GM12878 (cell line): ENCODE results near the gene DST. TPM values are rescaled to one million over a fixed set of nuclear protein-coding genes. Genes with fewer than 3 reads are reported as not detected.

ENCODE experiments used
- ATAC-seq: fragments of 200-7000 bp; cut with Tn5 transposase; 3 replicates; pipeline ENCODE4 v1.9.1; 2020; ENCODE audit warnings: mild to moderate bottlenecking, moderate library complexity
- BruUV-seq: library from RNA; stranded (reverse); fragments of 400-500 nt; replicated peaks from 2 replicates; lab custom pipeline; 2021; lab: Mats Ljungman, UMichigan
- CTCF ChIA-PET: fragments of 300-600 bp; sonication (Branson Sonifier 250); formaldehyde crosslinking; extraction: SDS; loops from one replicate; lab custom pipeline; 2021; ENCODE audit warnings: inconsistent platforms; lab: Yijun Ruan, JAX
- POLR2A ChIA-PET: fragments of 350-600 bp; formaldehyde crosslinking; extraction: SDS; loops from one replicate; lab custom pipeline; 2021; ENCODE audit warnings: inconsistent platforms; lab: Charles Lee
- RAD21 ChIA-PET: fragments of 300-600 bp; sonication (Branson Sonifier 250); formaldehyde crosslinking; loops from one replicate; lab custom pipeline; 2023; ENCODE audit warnings: antibody characterized with exemption; ENCODE audit not compliant: unreplicated experiment; lab: Charles Lee
- SMC1A ChIA-PET: fragments of 300-600 bp; sonication (Branson Sonifier 250); formaldehyde crosslinking; loops from one replicate; lab custom pipeline; 2023; ENCODE audit not compliant: unreplicated experiment, uncharacterized antibody; lab: Charles Lee
- DNase-seq: peaks from one replicate; pipeline ENCODE4 v3.0.0-alpha.2; 2011; ENCODE audit warnings: low read depth, low spot score
- FAIRE-seq: peaks from 3 replicates; lab custom pipeline; 2011; peaks lifted over from hg19 to GRCh38; lab: Jason Lieb, UNC
- H2AFZ ChIP-seq: 2 replicates; pipeline ENCODE4 v1.6.0; 2011; ENCODE audit warnings: low read depth, low read length, control low read depth; ENCODE audit not compliant: control insufficient read depth
- H3K27ac ChIP-seq: 2 replicates; pipeline ENCODE4 v1.5.1; 2011; ENCODE audit warnings: control low read depth; ENCODE audit not compliant: control insufficient read depth, insufficient read depth
- H3K27me3 ChIP-seq, 2 experiments: replicated peaks in 1 of 2; 2 replicates each; pipeline versions ENCODE4 v1.6.0 to v1.6.1; 2011; ENCODE audit warnings: low read length in 1 of 2; ENCODE audit not compliant: control insufficient read depth in 2 of 2, insufficient read depth in 2 of 2
- H3K36me3 ChIP-seq, 2 experiments: 2 replicates each; pipeline ENCODE4 v1.5.1; 2011; ENCODE audit warnings: low read length in 1 of 2; ENCODE audit not compliant: control insufficient read depth in 2 of 2, insufficient read depth in 2 of 2
- H3K4me1 ChIP-seq: 2 replicates; pipeline ENCODE4 v1.6.1; 2011; ENCODE audit warnings: mild to moderate bottlenecking, low read length, moderate library complexity, mixed read lengths; ENCODE audit not compliant: control insufficient read depth, insufficient read depth
- H3K4me2 ChIP-seq: 2 replicates; pipeline ENCODE4 v1.6.0; 2011; ENCODE audit warnings: control low read depth; ENCODE audit not compliant: control insufficient read depth, insufficient read depth
- H3K4me3 ChIP-seq: fragments of 200-600 bp; sonication (generic); 2 replicates; pipeline ENCODE4 v1.5.1; 2016
- H3K79me2 ChIP-seq: 2 replicates; pipeline ENCODE4 v1.6.0; 2011; ENCODE audit warnings: low read length; ENCODE audit not compliant: control insufficient read depth, insufficient read depth
- H3K9ac ChIP-seq: 2 replicates; pipeline ENCODE4 v1.8.0; 2011; ENCODE audit warnings: low read length, control low read depth, mixed read lengths; ENCODE audit not compliant: control insufficient read depth, insufficient read depth
- H3K9me3 ChIP-seq: replicated peaks from 3 replicates; pipeline ENCODE4 v1.5.1; 2011; ENCODE audit warnings: mild to moderate bottlenecking, low read length; ENCODE audit not compliant: control insufficient read depth, insufficient read depth
- H4K20me1 ChIP-seq: 2 replicates; pipeline ENCODE4 v1.6.0; 2011; ENCODE audit not compliant: control insufficient read depth, insufficient read depth
- ESRRA ChIP-seq: IDR thresholded peaks from 2 replicates; pipeline ENCODE4 v1.6.1; 2012; ENCODE audit warnings: mild to moderate bottlenecking, low read length, improper control_type of control experiment
- MLLT1 ChIP-seq: fragments of 450-650 bp; IDR thresholded peaks from 2 replicates; pipeline ENCODE4 v1.6.1; 2016; ENCODE audit warnings: mild to moderate bottlenecking
- NKRF ChIP-seq: fragments of 450-650 bp; conservative IDR thresholded peaks from 2 replicates; pipeline ENCODE4 v1.6.1; 2017; ENCODE audit warnings: mild to moderate bottlenecking, moderate library complexity
- PKNOX1 ChIP-seq: fragments of 450-650 bp; IDR thresholded peaks from 2 replicates; pipeline ENCODE4 v1.6.1; 2016; ENCODE audit warnings: mild to moderate bottlenecking
- POU2F2 ChIP-seq: IDR thresholded peaks from 3 replicates; pipeline ENCODE4 v1.6.1; 2011; ENCODE audit warnings: low read depth, mild to moderate bottlenecking, low read length, borderline replicate concordance
- RBBP5 ChIP-seq: fragments of 200-600 bp; sonication (generic); conservative IDR thresholded peaks from 2 replicates; pipeline ENCODE4 v1.6.1; 2016
- STAT3 ChIP-seq: IDR thresholded peaks from 2 replicates; pipeline ENCODE4 v1.6.1; 2011; ENCODE audit warnings: low read depth, low read length, improper control_type of control experiment
- WGBS: methylation state at CpG from one replicate; pipeline ENCODE4 v1.1.6; 2016; ENCODE audit warnings: low lambda C conversion rate; ENCODE audit not compliant: insufficient replicate concordance, insufficient coverage; ENCODE audit errors: missing lambda C conversion rate; 5-methylcytosine and 5-hydroxymethylcytosine counted together
- in situ Hi-C: fragments of 300-500 bp; cut with MboI; formaldehyde crosslinking; loops from 9 replicates; pipeline ENCODE4 v1.14.3; 2018; ENCODE audit warnings: mixed read lengths
- intact Hi-C: fragments of 100-400 bp; cut with micrococcal nuclease; formaldehyde crosslinking; loops from one replicate; pipeline ENCODE4 v1.14.2; 2022; ENCODE audit not compliant: unreplicated experiment
- polyA plus RNA-seq, 11 experiments: library from polyadenylated mRNA; depleted of rRNA in 4 of 11; unstranded in 6 of 11; stranded (reverse) in 5 of 11; fragments of >200 nt; fragmentation: Nextera tagmentation in 4 of 11; fragmentation: Illumina TruSeq in 1 of 11; extraction: Ambion mirVana in 4 of 11; extraction: Trizol in 1 of 11; gene quantifications; 1 replicate in 1 of 11; 2 replicates in 10 of 11; pipeline versions ENCODE4 v1.2.1 to v1.2.3, GENCODE V29; 2011 to 2016; ENCODE audit warnings: inconsistent platforms in 2 of 11, missing spikeins in 2 of 11, low read depth in 1 of 11
- total RNA-seq, 4 experiments: library from RNA; depleted of rRNA in 3 of 4; stranded (reverse); fragments of >200 nt in 3 of 4; fragmentation: Illumina TruSeq in 1 of 4; extraction: Trizol in 1 of 4; gene quantifications; 2 replicates each; pipeline versions ENCODE4 v1.2.1 to v1.2.3, GENCODE V29; 2013 to 2021

Gene DST
- total and polyA plus RNA-seq, 10 of the 15 experiments (the other 5 are each of a cell fraction or from before 2014, with no cell fraction given) = 32.1 to 156 (median 75.0) TPM

- H3K4me3 ChIP-seq = no peak overlapping the region
- no peak overlapping the region for H3K9ac ChIP-seq
- DNase-seq = no peak
- ChIA-PET POLR2A (no interaction called here), SMC1A (no interaction called here), CTCF (interaction anchor here (1.2 kb wide), 1 partner anchor 84 kb away, joined by 3 read pairs; no protein-coding TSS in a partner anchor), RAD21 (no interaction called here)
- no peaks in the 10 kb centered on the region for H3K27me3 ChIP-seq
- ATAC-seq = no peak
- BruUV-seq = no TSS peak
- H3K4me2 ChIP-seq = no peak overlapping the region
- TF ChIP-seq ESRRA = no peak
- TF ChIP-seq NKRF = no peak
- TF ChIP-seq PKNOX1 = no peak
- TF ChIP-seq STAT3 = no peak
- TF ChIP-seq POU2F2 = no peak
- TF ChIP-seq RBBP5 = no peak
- no peak for TF ChIP-seq MLLT1
- intact Hi-C loops = no loop called here
- no peaks in the 10 kb centered on the region for H3K4me1 ChIP-seq
- no peaks in the 10 kb centered on the region for H4K20me1 ChIP-seq
- in situ Hi-C loops = no loop called here
- no peak overlapping the region for H2AFZ ChIP-seq
- no peak for FAIRE-seq
- H3K9me3 ChIP-seq = peaks cover 3% of the 10 kb centered on the region; the same call in 1 of the 3 replicates
- H3K27ac ChIP-seq = no peak overlapping the region
- WGBS = 28% methylated on average over 4 of the region's 4 CpGs
- H3K36me3 ChIP-seq = no peaks in the 10 kb centered on the region
- no peaks in the 10 kb centered on the region for H3K79me2 ChIP-seq
These were observed 202.1 kb downstream of the DST start for GRCh38 chr6:56440551-56440981.
